Immature natural killer cell (primary cell): ENCODE results near the gene SCN7A. TPM values are rescaled to one million over a fixed set of nuclear protein-coding genes. Genes with fewer than 3 reads are reported as not detected.
"Not testable (repeated sequence)": the region's sequence is repeated elsewhere in the genome, so short reads cannot be mapped to it uniquely, and the experiment has no call there.

Experiments used
- DNase-seq, 3 donors: peaks; one replicate each; pipeline ENCODE4 v3.0.0; 2022; ENCODE audit warnings: mixed read lengths in 1 of 3
- H3K27ac Mint-ChIP-seq, 6 donors: one replicate each; pipeline ENCODE4 v1.8.0; 2020; ENCODE audit warnings: mixed read lengths in 6 of 6, mild to moderate bottlenecking in 5 of 6, inconsistent platforms in 4 of 6, moderate library complexity in 3 of 6
- H3K27me3 Mint-ChIP-seq, 3 donors: one replicate each; pipeline ENCODE4 v1.8.0; 2020 to 2021; ENCODE audit warnings: low read depth in 3 of 3, mild to moderate bottlenecking in 3 of 3, mixed read lengths in 3 of 3, moderate library complexity in 3 of 3, inconsistent platforms in 1 of 3
- H3K36me3 Mint-ChIP-seq, 3 donors: one replicate each; pipeline ENCODE4 v1.8.0; 2020; ENCODE audit warnings: mixed read lengths in 3 of 3, inconsistent platforms in 2 of 3, mild to moderate bottlenecking in 2 of 3
- H3K4me1 Mint-ChIP-seq, 2 donors: one replicate each; pipeline ENCODE4 v1.8.0; 2020; ENCODE audit warnings: inconsistent platforms in 2 of 2, mild to moderate bottlenecking in 2 of 2, mixed read lengths in 2 of 2, moderate library complexity in 1 of 2
- H3K4me3 Mint-ChIP-seq, 5 donors: one replicate each; pipeline ENCODE4 v1.8.0; 2020; ENCODE audit warnings: mild to moderate bottlenecking in 5 of 5, mixed read lengths in 5 of 5, inconsistent platforms in 3 of 5, moderate library complexity in 3 of 5
- H3K9me3 Mint-ChIP-seq, 6 donors: one replicate each; pipeline ENCODE4 v1.8.0; 2020; ENCODE audit warnings: mild to moderate bottlenecking in 6 of 6, mixed read lengths in 6 of 6, inconsistent platforms in 4 of 6, moderate library complexity in 3 of 6
- polyA plus RNA-seq, 3 donors: library from polyadenylated mRNA; unstranded; fragments of 300-500 nt; fragmentation: Illumina TruSeq; gene quantifications; one replicate each; pipeline ENCODE4 v1.2.3, GENCODE V29; 2021

Gene SCN7A
- polyA plus RNA-seq, 3 donors from 2014 or later, result not detected

GRCh38 chr2:166373951-166374350, 120.1 kb downstream of the SCN7A start:
- Mint-ChIP-seq H3K36me3 (no peaks in the 10 kb centered on the region), H3K27me3 (peaks cover 0 to 3% (median 1%) of the 10 kb centered on the region in 3 donors), H3K4me1 (peaks cover 8 to 20% of the 10 kb centered on the region in 2 donors), H3K9me3 (peaks cover 0 to 2% (median 0%) of the 10 kb centered on the region in 6 donors), H3K27ac (no peak overlapping the region), H3K4me3 (no peak overlapping the region)
- DNase-seq, result no peak

DNA sequence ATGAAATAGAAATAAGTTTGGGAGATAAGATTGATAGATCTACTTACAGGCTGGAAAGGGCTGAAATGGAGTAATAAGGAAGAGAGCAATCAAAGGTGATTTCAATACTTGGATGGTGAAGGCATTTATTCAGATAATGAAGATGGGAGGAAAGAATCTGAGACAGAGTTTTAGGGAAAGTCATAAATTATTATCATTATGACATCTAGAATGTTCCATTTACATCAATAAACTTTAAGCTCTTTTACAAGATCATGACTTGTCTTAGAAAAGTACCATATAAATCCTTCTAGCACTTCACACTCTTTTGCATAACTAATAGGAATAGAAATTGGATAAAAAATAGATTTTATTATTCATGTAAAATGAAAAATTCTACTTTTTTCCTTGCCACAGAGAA, 120.5 kb downstream of the SCN7A start:
- H3K36me3 Mint-ChIP-seq, result no peaks in the 10 kb centered on the region
- peaks cover 0 to 3% (median 1%) of the 10 kb centered on the region in 3 donors for H3K27me3 Mint-ChIP-seq
- DNase-seq, result no peak
- H3K27ac Mint-ChIP-seq, result no peak overlapping the region
- H3K9me3 Mint-ChIP-seq, result peaks cover 0 to 2% (median 0%) of the 10 kb centered on the region in 6 donors
- peaks cover 8 to 20% of the 10 kb centered on the region in 2 donors for H3K4me1 Mint-ChIP-seq
- no peak overlapping the region for H3K4me3 Mint-ChIP-seq

- no peaks in the 10 kb centered on the region for H3K36me3 Mint-ChIP-seq
- H3K4me1 Mint-ChIP-seq, result peaks cover 8 to 20% of the 10 kb centered on the region in 2 donors
- H3K27me3 Mint-ChIP-seq, result peaks cover 0 to 3% (median 1%) of the 10 kb centered on the region in 3 donors
- H3K9me3 Mint-ChIP-seq, result peaks cover 0 to 2% (median 0%) of the 10 kb centered on the region in 6 donors
- H3K27ac Mint-ChIP-seq, result no peak overlapping the region
- no peak for DNase-seq
- no peak overlapping the region for H3K4me3 Mint-ChIP-seq
These were observed 120.9 kb downstream of the SCN7A start for GRCh38 chr2:166373105-166373504.

DNA sequence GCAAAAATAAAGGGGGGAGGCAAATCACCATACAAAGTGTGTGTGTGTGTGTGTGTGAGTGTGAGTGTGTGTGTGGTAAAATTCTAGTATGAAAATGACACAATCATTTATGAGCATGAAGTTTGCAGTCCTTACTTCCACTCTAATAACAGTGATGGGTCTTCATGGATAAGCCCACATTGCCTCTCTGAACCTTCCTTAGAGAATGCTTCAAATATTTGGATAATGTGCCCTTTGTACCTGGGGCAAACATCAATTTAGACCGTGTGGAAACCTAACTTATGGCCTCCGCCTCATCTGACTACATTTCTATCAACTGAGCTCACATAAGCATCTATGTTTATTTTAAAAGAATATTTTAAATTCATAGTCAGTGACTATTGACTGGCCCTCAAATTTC, 122.0 kb downstream of the SCN7A start:
- Mint-ChIP-seq H3K27me3 (peaks cover 0 to 3% (median 1%) of the 10 kb centered on the region in 3 donors), H3K4me3 (no peak overlapping the region), H3K27ac (no peak overlapping the region)

DNA sequence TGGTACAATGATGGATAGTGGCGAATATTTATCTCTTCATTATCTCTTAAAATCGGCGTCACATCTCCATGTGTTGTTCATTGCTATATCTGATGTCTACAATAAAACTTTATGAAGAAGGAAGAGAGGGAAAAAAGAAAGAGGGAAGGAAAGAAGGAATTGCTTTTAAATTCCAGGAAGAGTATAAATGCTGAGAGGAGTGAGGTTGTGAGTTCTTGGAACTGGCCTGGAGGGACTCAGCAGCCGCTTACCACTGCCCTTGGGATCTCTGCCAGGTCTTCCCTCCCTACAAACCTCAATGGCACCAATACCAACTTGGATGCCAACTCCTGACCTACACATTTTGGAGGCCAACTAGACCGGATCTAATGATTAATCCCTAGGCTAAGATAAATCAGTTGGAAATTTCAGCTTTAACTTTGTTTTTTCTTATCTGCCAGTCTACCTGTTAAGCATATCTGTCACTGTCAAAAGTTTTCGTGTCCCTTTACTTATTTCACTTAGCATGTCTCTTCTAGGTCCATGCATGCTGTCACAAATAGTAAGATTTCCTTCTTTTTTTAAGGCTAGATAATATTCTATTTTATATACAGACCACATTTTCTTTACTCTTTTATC, 128.1 kb downstream of the SCN7A start:
- Mint-ChIP-seq H3K4me3 (no peak overlapping the region), H3K9me3 (peaks cover 0 to 7% (median 0%) of the 10 kb centered on the region in 6 donors), H3K27ac (no peak overlapping the region), H3K36me3 (no peaks in the 10 kb centered on the region), H3K27me3 (no peaks in the 10 kb centered on the region), H3K4me1 (no peaks in the 10 kb centered on the region)
- DNase-seq, result no peak

More for the DNA sequence above, 122.0 kb downstream of the SCN7A start:
- Mint-ChIP-seq H3K36me3 (no peaks in the 10 kb centered on the region), H3K9me3 (peaks cover 0 to 5% (median 0%) of the 10 kb centered on the region in 6 donors), H3K4me1 (peaks cover 8 to 20% of the 10 kb centered on the region in 2 donors)
- no peak for DNase-seq

- no peaks in the 10 kb centered on the region for H3K4me1 Mint-ChIP-seq
- no peaks in the 10 kb centered on the region for H3K36me3 Mint-ChIP-seq
- no peak overlapping the region for H3K4me3 Mint-ChIP-seq
- DNase-seq, result no peak
- H3K27ac Mint-ChIP-seq, result no peak overlapping the region
- no peaks in the 10 kb centered on the region for H3K27me3 Mint-ChIP-seq
- H3K9me3 Mint-ChIP-seq, result peaks cover 0 to 7% (median 0%) of the 10 kb centered on the region in 6 donors
These were observed 128.8 kb downstream of the SCN7A start for GRCh38 chr2:166365239-166365638.

- H3K9me3 Mint-ChIP-seq, result peaks cover 0 to 7% (median 0%) of the 10 kb centered on the region in 6 donors
- no peaks in the 10 kb centered on the region for H3K27me3 Mint-ChIP-seq
- H3K27ac Mint-ChIP-seq, result no peak overlapping the region
- H3K36me3 Mint-ChIP-seq, result no peaks in the 10 kb centered on the region
- H3K4me3 Mint-ChIP-seq, result no peak overlapping the region
- no peaks in the 10 kb centered on the region for H3K4me1 Mint-ChIP-seq
- DNase-seq, result no peak
These were observed 129.4 kb downstream of the SCN7A start for GRCh38 chr2:166364476-166365161.

- Mint-ChIP-seq H3K27me3 (no peaks in the 10 kb centered on the region), H3K36me3 (no peaks in the 10 kb centered on the region), H3K4me1 (no peaks in the 10 kb centered on the region), H3K9me3 (peaks cover 0 to 8% (median 0%) of the 10 kb centered on the region in 6 donors), H3K4me3 (no peak overlapping the region), H3K27ac (no peak overlapping the region)
- no peak for DNase-seq
These were observed 132.5 kb downstream of the SCN7A start for GRCh38 chr2:166361351-166362153.

- Mint-ChIP-seq H3K36me3 (no peaks in the 10 kb centered on the region), H3K27me3 (no peaks in the 10 kb centered on the region), H3K9me3 (peaks cover 0 to 10% (median under 1%) of the 10 kb centered on the region in 6 donors), H3K4me3 (no peak overlapping the region), H3K4me1 (no peaks in the 10 kb centered on the region), H3K27ac (no peak overlapping the region)
- DNase-seq, result no peak
These were observed 133.1 kb downstream of the SCN7A start for GRCh38 chr2:166360906-166361305.

DNA sequence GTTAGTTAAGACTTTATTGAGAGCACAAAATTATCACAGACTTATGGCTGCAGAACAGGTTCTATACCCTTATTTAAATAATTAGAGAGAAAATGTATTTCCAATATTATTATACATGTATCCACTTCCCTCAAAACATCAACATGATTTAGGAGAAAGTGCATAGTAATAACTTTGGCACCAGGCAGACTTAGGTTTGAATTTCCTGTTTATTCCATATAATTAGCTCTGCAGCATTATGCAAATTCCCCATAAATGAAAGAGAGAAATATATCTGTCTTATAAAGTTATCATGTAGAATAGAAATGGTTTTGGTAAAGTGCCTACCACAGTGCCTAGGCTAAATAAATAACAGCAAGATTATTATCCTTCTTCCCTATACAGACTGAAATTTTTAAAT, 133.6 kb downstream of the SCN7A start:
- Mint-ChIP-seq H3K36me3 (no peaks in the 10 kb centered on the region), H3K27me3 (no peaks in the 10 kb centered on the region), H3K4me3 (no peak overlapping the region), H3K27ac (no peak overlapping the region), H3K4me1 (no peaks in the 10 kb centered on the region), H3K9me3 (peaks cover 0 to 10% (median under 1%) of the 10 kb centered on the region in 6 donors)
- no peak for DNase-seq

- peaks cover 0 to 16% (median 2%) of the 10 kb centered on the region in 6 donors for H3K9me3 Mint-ChIP-seq
- not testable (repeated sequence) for DNase-seq, H3K36me3 Mint-ChIP-seq, H3K27me3 Mint-ChIP-seq, H3K4me1 Mint-ChIP-seq, H3K27ac Mint-ChIP-seq, H3K4me3 Mint-ChIP-seq
These were observed 136.1 kb downstream of the SCN7A start for GRCh38 chr2:166357950-166358321.

DNA sequence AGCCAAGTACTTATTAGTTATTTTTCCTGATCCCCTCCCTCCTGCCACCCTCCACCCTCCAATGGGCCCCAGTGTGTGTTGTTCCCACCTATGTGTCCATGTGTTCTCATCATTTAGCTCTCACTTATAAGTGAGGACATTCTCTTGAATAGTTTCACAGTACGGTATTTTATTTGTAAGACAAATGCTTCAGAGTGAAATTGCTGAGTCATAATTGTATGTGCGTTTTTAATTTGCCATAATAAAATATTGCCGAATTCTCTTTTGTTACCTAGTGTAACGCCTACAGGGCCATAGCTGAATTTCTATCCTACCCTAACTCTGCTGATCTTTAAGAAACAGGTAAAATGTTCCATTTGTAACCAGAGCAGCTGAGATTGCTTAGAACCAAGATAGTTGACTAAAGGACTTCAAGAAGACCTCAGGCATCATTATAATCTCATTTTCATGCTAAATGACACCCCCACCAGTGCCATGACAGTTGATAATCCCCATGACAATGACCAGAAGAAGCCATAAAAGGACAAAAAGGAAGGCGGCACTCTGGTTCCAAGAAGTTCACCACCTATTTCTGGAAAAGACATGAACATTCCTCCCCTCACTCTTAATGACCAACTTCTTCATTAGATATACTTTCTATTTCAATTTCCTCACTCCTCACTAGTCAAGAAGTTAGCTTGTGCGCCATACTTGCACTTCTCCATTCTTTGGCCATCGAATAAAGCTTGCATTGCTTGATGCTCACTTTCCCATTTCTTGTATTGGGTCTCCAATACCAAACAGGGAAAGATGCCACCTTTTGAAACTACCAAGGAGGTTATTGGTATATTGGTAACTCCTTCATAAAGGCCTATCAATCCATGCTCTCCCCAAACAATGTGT, 136.7 kb downstream of the SCN7A start:
- Mint-ChIP-seq H3K4me3 (no peak overlapping the region), H3K36me3 (no peaks in the 10 kb centered on the region), H3K27me3 (no peaks in the 10 kb centered on the region), H3K27ac (no peak overlapping the region), H3K9me3 (peaks cover 0 to 16% (median 2%) of the 10 kb centered on the region in 6 donors), H3K4me1 (no peaks in the 10 kb centered on the region)
- no peak for DNase-seq
